Right atrium auricular region (tissue), 2 donors: ENCODE measurements around the gene PTPN14. TPM values are rescaled to one million over a fixed set of nuclear protein-coding genes. Genes with fewer than 3 reads are reported as not detected.

ENCODE experiments used
- DNase-seq: peaks from one replicate; pipeline ENCODE4 v3.0.0-alpha.2; 2019; ENCODE audit warnings: low spot score
- H3K27ac ChIP-seq, 2 donors: fragments of 200-600 bp; sonication (generic); 1 replicate in 1 of 2; 2 replicates in 1 of 2; pipeline ENCODE4 v1.5.1; 2016 to 2019
- H3K27me3 ChIP-seq, 2 donors: fragments of 200-600 bp; sonication (generic); one replicate each; pipeline versions ENCODE4 v1.5.1 to v1.6.0; 2017 to 2019
- H3K36me3 ChIP-seq: fragments of 200-600 bp; sonication (generic); one replicate; pipeline ENCODE4 v1.5.1; 2016
- H3K4me1 ChIP-seq, 2 donors: fragments of 200-600 bp; sonication (generic); one replicate each; pipeline versions ENCODE4 v1.5.1 to v1.6.0; 2017 to 2019
- H3K4me3 ChIP-seq, 2 donors: fragments of 200-600 bp; sonication (generic); 1 replicate in 1 of 2; 2 replicates in 1 of 2; pipeline ENCODE4 v1.5.1; 2017 to 2019; ENCODE audit warnings: mild to moderate bottlenecking in 1 of 2, moderate library complexity in 1 of 2
- H3K9me3 ChIP-seq, 2 donors: fragments of 200-600 bp; sonication (generic); one replicate each; pipeline ENCODE4 v1.5.1; 2019
- CTCF ChIP-seq, 2 donors: fragments of 200-600 bp; sonication (generic); IDR thresholded peaks; one replicate each; pipeline ENCODE4 v1.5.1; 2019; ENCODE audit warnings: antibody characterized with exemption in 2 of 2
- total RNA-seq, 2 donors: library from RNA; depleted of rRNA; stranded (reverse); fragments of >200 nt; gene quantifications; one replicate each; pipeline ENCODE4 v1.1.0, GENCODE V29; 2016

Gene PTPN14
- total RNA-seq, 2 donors from 2014 or later = 8.4 to 27.2 TPM

GRCh38 chr1:214352838-214353237 is 198.6 kb downstream of the PTPN14 start:
- Histone ChIP-seq H3K27me3 (no peaks in the 10 kb centered on the region), H3K27ac (no peak overlapping the region), H3K36me3 (peaks cover 13% of the 10 kb centered on the region), H3K4me3 (no peak overlapping the region), H3K9me3 (no peaks in the 10 kb centered on the region), H3K4me1 (no peaks in the 10 kb centered on the region)
- no peak for DNase-seq
- TF ChIP-seq CTCF (IDR thresholded peaks at IDR 0.05) = no peak

- H3K4me3 ChIP-seq = no peak overlapping the region
- DNase-seq = no peak
- no peak for TF ChIP-seq CTCF (IDR thresholded peaks at IDR 0.05)
- H3K27me3 ChIP-seq = no peaks in the 10 kb centered on the region
- H3K27ac ChIP-seq = no peak overlapping the region
- H3K36me3 ChIP-seq = peaks cover 2% of the 10 kb centered on the region
- H3K9me3 ChIP-seq = no peaks in the 10 kb centered on the region
- H3K4me1 ChIP-seq = no peaks in the 10 kb centered on the region
These were observed 199.7 kb downstream of the PTPN14 start for GRCh38 chr1:214351551-214352277.

GRCh38 chr1:214349781-214350180 is 201.6 kb downstream of the PTPN14 start:
- H3K4me1 ChIP-seq = no peaks in the 10 kb centered on the region
- TF ChIP-seq CTCF (IDR thresholded peaks at IDR 0.05) = no peak
- H3K27ac ChIP-seq = no peak overlapping the region
- no peaks in the 10 kb centered on the region for H3K36me3 ChIP-seq
- no peak overlapping the region for H3K4me3 ChIP-seq
- H3K27me3 ChIP-seq = no peaks in the 10 kb centered on the region
- DNase-seq = no peak
- peaks cover 0 to 13% of the 10 kb centered on the region in 2 donors for H3K9me3 ChIP-seq

GRCh38 chr1:214349008-214349407 is 202.4 kb downstream of the PTPN14 start:
- H3K9me3 ChIP-seq = peaks cover 0 to 18% of the 10 kb centered on the region in 2 donors
- TF ChIP-seq CTCF (IDR thresholded peaks at IDR 0.05) = no peak
- H3K27me3 ChIP-seq = no peaks in the 10 kb centered on the region
- no peak overlapping the region for H3K4me3 ChIP-seq
- H3K36me3 ChIP-seq = no peaks in the 10 kb centered on the region
- no peak for DNase-seq
- no peaks in the 10 kb centered on the region for H3K4me1 ChIP-seq
- H3K27ac ChIP-seq = no peak overlapping the region

GRCh38 chr1:214344897-214345296 is 206.5 kb downstream of the PTPN14 start:
- Histone ChIP-seq H3K4me3 (no peak overlapping the region), H3K27me3 (no peaks in the 10 kb centered on the region), H3K9me3 (peaks cover 0 to 18% of the 10 kb centered on the region in 2 donors), H3K36me3 (no peaks in the 10 kb centered on the region), H3K27ac (no peak overlapping the region), H3K4me1 (no peaks in the 10 kb centered on the region)
- no peak for DNase-seq
- no peak for TF ChIP-seq CTCF (IDR thresholded peaks at IDR 0.05)

- peaks cover 0 to 18% of the 10 kb centered on the region in 2 donors for H3K9me3 ChIP-seq
- no peak for TF ChIP-seq CTCF (IDR thresholded peaks at IDR 0.05)
- H3K4me3 ChIP-seq = no peak overlapping the region
- H3K27me3 ChIP-seq = no peaks in the 10 kb centered on the region
- no peak overlapping the region for H3K27ac ChIP-seq
- peaks cover 0 to 5% of the 10 kb centered on the region in 2 donors for H3K4me1 ChIP-seq
- H3K36me3 ChIP-seq = no peaks in the 10 kb centered on the region
- no peak for DNase-seq
These were observed 208.9 kb downstream of the PTPN14 start for GRCh38 chr1:214342525-214342924.
